ENCODE data around the gene INSYN2A.

Gene INSYN2A

DNA sequence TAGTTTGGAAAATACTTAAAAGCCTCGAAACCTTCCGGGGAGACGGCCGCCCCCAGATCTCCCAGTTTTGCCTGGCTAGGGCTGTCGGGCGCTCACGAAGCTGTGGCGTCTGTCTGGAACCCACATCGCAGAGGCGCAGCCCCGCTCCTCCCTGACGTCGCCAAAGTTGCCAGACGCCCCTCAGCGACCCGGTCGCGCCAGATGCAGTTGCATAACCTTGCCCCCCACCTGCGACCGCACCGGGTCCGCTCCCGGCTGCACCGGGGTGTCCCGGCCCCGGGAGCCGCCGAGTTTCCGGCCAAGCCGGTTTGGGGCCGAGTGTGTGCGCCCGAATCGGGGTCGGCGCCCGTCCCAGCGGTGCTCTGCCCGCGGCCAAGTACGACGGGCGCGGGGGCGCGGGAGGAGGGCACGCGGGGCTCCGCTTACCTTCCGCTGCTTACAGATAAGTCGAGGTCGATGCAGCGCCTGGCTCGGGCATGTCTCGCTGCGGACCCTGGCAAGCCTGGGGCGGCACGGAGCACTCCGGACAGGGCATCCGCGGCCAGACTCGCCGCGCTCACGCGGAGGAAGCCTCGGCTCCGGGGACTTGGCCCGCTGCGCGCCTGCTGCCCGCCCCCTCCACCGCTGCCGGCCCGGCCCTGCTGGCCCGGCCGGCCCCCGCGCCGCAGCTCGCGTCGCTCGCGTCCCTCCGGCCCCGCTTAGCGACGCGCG, 665 bp downstream of the INSYN2A start:
- no peak for DNase-seq (ENCODE audit: extremely low read depth in 1 of 2, low read depth in 1 of 2)

DNA sequence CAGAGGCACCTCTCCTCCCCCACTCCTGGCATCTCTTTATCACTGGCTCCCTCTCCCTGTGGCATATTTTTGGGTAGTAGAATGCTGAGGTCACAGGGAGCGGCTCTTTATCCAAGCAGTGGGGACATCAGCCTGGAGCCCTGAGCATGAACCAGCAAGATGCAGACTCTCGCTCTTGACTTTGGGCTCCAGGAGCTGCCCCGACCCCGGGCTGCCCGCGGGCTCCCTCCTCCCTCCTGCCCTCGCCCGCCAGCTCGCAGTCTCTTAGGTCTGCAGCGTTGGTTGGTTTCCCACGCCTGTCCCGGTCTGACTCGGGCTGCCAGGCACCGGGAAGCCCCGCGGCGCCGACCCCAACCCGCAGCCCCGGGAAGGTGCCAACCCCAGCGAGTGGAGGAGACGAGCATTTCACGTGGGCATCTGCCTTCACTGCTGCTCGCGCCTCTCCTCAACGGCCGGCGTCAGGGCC, 1.3 kb downstream of the INSYN2A start:
- no peak for DNase-seq (ENCODE audit: extremely low read depth in 1 of 2, low read depth in 1 of 2)

DNA sequence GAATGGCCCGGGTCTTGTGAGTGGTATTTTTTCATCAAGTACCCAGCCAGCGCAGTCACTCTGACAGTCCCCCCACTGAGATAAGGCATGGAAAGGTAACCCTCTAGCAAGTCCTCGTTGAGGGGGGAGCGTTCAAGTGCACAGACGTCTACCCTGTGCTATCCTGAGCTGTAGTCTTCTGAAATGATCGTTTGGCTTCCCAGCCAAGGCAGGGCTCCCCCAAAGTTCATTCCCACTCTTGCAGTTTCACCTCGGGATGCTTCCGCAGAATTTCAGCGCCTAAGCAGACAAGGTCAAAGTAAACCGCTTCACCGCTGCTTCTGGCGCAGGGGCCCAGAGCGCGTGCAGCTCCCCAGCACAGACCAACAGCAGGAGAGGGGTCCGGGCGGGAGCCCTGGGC, 1.8 kb downstream of the INSYN2A start:
- DNase-seq (ENCODE audit: extremely low read depth in 1 of 2, low read depth in 1 of 2), result no peak

GRCh38 chr10:127194111-127194510, 2.3 kb downstream of the INSYN2A start:
- no peak for DNase-seq (ENCODE audit: extremely low read depth in 1 of 2, low read depth in 1 of 2)

- DNase-seq (ENCODE audit: extremely low read depth in 1 of 2, low read depth in 1 of 2), result no peak
Observed at GRCh38 chr10:127193125-127193524, 3.3 kb downstream of the INSYN2A start.

- no peak for DNase-seq (ENCODE audit: extremely low read depth in 1 of 2, low read depth in 1 of 2)
Observed at GRCh38 chr10:127190427-127190826, 6.0 kb downstream of the INSYN2A start.

DNA sequence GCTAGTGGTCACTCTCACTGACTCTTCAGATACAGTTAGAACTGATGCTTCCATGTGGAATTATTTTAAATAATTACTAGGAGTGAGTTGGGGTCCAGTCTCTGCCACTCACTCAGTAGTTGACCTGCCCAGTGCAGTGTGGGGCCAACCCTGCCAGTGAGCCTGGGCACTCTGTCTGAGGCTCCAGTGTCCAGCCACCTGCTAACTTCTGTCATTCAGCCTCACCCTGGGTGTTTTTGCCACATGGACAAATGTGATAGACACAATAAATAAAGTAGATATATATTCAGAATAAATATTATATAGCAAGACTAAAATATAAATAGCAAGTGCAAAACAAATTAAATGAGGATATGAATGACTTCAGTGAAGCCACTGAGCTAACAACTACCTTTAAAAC, 7.2 kb downstream of the INSYN2A start:
- no peak for DNase-seq (ENCODE audit: extremely low read depth in 1 of 2, low read depth in 1 of 2)

- no peak for DNase-seq (ENCODE audit: extremely low read depth in 1 of 2, low read depth in 1 of 2)
Observed at GRCh38 chr10:127186813-127187212, 9.6 kb downstream of the INSYN2A start.

GRCh38 chr10:127184582-127184981, 11.8 kb downstream of the INSYN2A start:
- no peak for DNase-seq (ENCODE audit: extremely low read depth in 1 of 2, low read depth in 1 of 2)

GRCh38 chr10:127182161-127182560, 14.2 kb downstream of the INSYN2A start:
- DNase-seq (ENCODE audit: extremely low read depth in 1 of 2, low read depth in 1 of 2), result no peak

DNA sequence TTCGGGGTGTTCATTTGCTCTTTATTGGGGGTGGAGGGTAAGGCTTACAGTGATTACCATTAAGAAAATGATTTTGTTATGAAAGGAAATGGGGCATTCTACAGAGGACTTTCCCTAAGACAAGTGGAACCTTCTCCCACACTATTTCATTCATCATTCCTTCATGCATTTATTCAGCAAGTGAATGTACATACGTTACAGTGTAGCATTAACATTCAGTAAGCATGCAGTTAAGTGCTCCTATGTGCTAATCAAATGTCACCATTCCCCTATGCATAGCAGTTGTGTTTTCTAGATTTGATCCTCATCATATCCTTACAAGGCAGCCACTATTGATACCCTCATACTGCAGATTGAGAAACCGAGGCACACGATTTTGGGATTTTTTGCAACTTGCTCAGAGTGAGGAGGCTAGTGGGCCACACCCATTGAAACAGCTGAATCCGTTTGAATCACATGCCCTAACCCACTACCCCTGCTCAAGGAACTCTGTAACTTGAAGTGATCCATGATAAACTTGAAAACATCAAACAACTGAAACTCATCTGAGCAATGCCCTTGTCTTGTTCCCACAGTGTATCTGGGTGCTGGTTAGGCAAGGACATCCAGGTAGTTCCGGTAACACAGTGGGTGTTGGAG, 16.7 kb downstream of the INSYN2A start:
- no peak for DNase-seq (ENCODE audit: extremely low read depth in 1 of 2, low read depth in 1 of 2)

DNA sequence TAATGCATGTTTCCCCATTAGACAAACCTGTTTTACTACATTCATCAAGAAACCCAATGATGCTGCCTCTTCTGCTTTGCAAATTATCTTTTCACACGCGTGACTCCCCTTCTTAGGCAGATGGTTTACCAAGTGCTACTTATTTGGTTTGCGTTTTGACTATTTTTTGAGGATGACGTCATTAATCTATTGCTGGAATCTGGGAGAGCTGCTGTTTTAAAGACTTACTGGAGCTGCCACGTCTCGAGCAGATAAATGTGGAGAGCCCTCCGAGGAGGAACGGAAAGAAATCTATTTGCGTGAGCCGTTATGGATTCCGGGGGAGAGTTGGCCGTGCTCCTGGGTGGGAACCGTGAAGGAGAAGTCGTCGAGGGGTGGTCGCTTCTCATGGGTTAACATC, 19.7 kb downstream of the INSYN2A start:
- no peak for DNase-seq (ENCODE audit: extremely low read depth in 1 of 2, low read depth in 1 of 2)

GRCh38 chr10:127175357-127176110, 20.9 kb downstream of the INSYN2A start:
- no peak for DNase-seq (ENCODE audit: extremely low read depth in 1 of 2, low read depth in 1 of 2)

DNA sequence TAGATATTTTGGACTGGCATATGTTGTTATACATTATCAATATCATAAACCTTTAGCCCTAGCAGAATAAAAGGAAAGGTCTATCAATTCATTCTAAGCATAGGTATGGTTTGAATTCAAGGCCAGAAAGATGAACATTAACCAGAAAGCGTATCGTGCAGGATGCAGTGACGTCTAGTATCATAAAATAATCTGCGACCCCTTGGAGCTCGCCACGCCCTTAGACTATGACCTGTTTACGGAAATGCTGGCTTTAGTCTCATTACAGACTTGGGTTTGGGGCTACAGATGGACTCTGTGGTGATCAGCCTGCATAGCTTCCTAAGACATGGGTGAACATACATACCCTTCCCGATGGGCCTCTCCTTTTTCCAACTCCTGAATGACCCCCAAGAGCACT, 21.5 kb downstream of the INSYN2A start:
- DNase-seq (ENCODE audit: extremely low read depth in 1 of 2, low read depth in 1 of 2), result no peak

DNA sequence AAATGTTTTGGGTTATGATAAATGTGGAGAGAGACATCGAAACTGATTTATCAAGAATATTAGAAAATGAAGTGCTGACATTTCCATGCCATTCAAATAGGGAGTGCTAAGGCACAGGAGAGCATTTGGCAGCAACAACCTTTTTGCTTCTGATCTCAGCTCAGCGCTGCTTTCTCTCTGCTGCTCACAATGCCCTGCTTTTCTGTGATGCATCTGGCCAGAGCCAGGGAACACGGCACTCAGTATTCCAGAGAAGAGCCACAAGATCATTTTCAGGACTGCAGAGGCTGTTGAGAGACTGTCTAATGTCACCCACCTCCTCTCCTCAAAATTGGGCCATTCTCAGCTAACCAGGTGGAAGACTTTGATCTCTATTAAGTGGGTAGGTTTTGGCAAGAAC, 28.1 kb downstream of the INSYN2A start:
- no peak for DNase-seq (ENCODE audit: extremely low read depth in 1 of 2, low read depth in 1 of 2)

DNA sequence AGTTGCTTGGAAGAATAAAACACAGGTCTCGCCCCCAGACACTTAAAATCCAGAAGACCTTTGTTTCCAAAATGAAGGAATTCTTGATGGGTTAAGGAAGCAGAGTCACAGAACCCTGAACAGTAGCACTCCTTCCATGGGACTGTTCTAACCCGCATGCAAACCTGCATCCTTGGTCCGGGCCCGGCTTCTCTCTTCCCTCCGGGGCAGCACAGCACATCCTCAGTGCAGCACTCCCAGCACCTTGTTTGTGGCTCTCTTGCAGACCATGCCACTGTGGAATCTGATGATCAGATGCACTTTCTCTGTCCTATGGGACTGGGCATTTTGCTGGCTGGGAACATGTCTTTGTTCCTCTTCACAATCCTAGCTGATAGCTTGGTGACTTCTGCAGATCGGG, 33.5 kb downstream of the INSYN2A start:
- no peak for DNase-seq (ENCODE audit: extremely low read depth in 1 of 2, low read depth in 1 of 2)

DNA sequence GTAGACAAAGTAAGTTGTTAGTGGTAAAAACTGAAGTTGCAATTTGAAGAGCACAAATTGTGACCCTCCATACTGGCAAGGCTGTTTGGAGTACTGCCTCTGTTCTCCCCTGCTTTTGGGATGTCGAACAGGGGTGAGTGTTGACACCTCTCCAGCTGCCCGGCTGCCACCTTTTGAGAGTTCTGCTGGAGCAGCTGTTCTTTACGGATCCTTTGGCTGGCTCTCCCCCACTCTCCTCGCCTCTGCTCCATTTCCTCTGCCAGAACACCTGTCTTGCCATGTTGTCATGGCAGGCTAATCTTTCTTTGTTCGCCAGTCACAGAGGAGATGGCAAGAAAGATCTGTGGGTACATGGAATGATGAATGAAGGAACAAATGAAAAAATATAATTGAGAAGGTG, 34.9 kb downstream of the INSYN2A start:
- DNase-seq (ENCODE audit: extremely low read depth in 1 of 2, low read depth in 1 of 2), result no peak

DNA sequence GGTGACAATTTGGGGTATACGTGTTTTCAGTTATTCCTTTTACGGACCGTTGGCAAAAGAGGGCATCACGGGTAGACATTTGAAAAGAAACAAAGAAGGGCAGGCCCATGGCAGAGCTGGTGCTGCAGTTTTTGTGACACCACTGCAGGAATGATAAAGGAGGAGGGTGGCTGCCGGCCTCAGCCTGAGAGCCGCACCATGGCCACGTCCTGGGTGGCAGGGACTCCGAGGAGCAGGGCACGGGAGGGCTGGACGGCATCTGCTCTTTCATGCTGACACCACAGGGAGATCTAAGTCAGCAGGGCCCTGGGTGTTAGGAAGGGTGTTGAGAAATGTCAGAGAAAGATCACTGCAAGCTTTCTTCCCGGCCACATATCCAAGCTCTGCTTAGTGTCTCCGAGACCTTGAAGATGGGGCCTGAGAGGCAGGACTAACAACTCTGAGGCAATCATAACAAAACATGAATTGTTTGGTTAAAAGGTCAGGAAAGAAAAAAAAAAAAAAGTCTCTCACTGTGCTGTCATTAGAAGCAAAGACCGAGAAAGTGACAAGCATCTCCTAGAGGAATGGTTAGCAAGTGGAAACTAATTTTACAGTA, 36.6 kb downstream of the INSYN2A start:
- DNase-seq (ENCODE audit: extremely low read depth in 1 of 2, low read depth in 1 of 2), result no peak

- no peak for DNase-seq (ENCODE audit: extremely low read depth in 1 of 2, low read depth in 1 of 2)
Observed at GRCh38 chr10:127158662-127159061, 37.7 kb downstream of the INSYN2A start.

GRCh38 chr10:127157506-127158200, 38.7 kb downstream of the INSYN2A start:
- no peak for DNase-seq (ENCODE audit: extremely low read depth in 1 of 2, low read depth in 1 of 2)

DNA sequence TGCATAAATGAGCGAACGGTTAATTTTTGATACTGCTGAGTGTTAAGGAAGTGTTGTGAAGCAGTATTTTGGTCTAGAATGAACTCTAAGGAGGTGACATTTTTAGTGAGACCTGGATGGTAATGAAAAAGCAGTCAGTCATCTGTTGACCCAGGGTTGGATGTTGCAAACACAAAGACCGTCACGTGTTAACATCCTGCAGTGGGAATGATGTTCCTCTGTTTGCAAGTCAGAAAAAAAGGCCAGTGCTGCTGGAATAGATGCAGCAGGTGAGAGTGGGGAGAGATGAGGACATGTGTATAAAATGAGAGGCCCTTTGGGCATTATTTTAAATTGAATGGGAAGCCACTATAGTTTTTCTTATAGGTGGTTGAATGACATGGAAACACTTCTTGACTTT, 39.3 kb downstream of the INSYN2A start:
- no peak for DNase-seq (ENCODE audit: extremely low read depth in 1 of 2, low read depth in 1 of 2)

Data from activated CD8-positive, alpha-beta memory T cell treated with anti-CD3 and anti-CD28 coated beads for 1 hour (primary cell).